Stimulated activated naive CD4-positive, alpha-beta T cell treated with Interleukin-2 at 50 U/mL for 16 hours (primary cell): ENCODE results near the gene MAGI1.
"Not testable (repeated sequence)": the region's sequence is repeated elsewhere in the genome, so short reads cannot be mapped to it uniquely, and the experiment has no call there.

Experiments used
- DNase-seq: peaks from one replicate; lab custom pipeline; 2025; lab: John Stamatoyannopoulos, UW

MAGI1 gene

DNA sequence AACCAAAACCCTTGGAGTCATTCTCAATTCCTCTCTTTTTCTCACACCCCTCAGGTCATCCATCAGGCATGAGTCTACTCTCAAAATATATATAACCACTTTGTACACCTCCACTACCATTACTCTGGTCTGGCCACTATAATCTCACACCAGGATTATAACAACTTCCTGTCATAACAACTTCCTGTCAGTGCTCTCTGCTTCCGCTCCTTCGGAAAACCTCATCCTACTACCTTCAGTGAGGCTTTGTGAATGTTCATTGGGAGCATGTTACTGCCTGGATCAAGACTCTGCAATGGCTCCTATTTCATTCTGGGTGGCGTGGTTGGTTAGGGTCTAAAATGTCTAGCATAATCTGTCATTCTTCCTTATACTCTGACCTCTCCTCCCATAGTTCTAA lies 447.4 kb downstream of the MAGI1 start:
- no peak for DNase-seq

DNA sequence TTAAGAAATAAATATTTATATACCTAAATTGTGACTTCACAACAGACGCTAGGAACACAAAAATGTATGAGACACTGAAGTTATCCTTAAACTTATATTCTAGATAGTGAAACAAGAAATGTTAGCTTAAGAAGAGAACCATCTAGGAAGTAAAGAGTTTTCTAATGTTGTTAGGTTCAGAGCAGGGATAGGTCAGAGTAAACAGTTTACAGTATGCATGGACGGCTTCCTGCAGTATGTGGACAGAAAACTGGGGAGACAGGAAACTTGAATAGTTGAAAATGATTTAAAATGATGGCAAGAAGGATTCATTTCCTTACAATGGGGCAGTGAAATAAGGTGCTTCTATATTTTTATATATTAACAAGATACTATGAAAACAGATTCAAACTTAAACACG lies 449.8 kb downstream of the MAGI1 start:
- no peak for DNase-seq

DNA sequence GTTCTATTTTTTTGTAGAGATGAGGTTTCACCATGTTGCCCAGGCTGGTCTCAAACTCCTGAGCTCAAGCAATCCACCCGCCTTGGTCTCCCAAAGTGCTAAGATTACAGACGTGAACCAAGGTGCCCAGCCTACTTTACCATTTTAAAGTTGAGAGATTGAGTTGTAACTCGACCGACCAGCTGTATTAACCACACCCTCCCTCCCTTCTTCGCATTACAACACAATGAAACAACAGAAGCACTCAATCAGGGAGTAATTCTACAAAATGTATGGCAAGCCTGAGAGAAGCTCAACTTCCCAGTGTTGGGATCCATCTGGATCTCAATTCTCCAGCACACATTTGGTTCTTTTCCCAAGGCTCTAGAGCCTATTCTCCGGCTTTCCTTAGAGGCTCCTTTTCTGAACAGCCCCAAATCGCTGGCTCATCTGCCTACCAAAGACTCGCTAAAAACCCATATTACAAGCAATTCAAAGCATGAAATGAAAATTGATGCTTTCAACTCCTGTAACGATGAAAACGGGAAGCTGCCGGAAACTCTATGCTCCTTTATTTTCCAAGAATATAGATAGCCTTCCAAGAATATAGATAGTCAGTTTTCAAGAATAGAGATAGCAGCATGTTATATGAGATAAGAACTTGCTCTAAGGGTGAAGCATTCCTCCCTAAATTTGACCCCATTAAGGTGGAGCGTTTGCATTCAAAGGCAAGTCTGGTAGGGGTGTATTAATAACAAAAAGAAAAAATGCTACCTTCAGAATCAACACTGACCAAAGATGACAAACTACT lies 450.9 kb downstream of the MAGI1 start:
- no peak for DNase-seq

DNA sequence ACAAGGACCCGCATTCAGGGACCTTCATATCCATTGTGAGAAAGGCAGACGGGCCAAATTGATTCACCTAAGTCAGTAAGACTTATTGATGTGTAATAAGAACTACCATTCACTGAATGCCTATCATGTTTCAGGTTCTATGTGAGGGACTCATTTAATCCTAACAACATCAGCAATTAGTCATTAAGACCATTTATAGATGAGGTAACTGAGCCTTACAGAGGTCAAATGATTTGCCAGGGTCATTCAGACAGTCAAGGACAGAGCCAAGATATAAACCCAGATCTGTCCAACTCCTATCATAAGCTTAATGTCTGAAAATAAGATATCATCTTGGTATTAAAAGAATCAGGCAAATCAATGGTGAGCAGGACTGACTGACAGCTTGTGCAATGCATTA lies 453.8 kb downstream of the MAGI1 start:
- no peak for DNase-seq

DNA sequence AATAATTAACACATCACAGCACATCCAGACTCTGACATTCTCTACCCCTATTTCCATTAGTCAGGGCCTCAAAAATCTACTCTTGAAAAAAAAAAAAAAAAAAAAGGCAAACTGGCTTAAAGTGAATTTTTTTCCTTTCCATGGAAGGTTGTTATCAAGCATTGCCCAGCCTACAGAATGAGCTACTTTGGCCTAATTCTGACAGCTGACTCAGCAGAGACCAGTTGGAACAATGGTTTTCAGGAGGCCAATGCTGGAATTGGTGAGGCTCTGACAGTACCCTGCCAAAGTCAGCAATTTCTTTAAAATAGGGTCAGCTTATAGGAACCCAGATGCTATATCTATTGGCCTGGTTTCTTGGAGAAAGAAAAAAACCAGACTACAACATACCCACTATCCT lies 454.7 kb downstream of the MAGI1 start:
- no peak for DNase-seq

DNA sequence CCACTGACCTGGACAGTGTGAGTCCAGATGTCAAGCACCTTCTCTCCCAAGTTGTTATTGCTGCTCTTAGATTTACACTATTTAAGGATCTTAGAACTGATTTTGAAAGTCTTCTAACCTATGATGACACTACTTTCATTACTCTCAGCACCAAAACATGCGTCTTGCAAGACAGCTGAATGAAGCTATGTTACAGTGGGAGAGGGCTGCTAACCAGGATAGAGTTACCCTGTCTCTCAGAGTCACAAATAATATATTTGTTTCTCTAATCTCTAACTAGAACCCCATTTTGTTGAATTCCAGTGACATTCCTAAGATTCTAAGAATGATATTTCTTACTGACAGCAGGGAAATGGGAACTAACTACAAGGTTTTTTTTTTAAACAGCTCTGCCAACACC lies 455.5 kb downstream of the MAGI1 start:
- no peak for DNase-seq

DNA sequence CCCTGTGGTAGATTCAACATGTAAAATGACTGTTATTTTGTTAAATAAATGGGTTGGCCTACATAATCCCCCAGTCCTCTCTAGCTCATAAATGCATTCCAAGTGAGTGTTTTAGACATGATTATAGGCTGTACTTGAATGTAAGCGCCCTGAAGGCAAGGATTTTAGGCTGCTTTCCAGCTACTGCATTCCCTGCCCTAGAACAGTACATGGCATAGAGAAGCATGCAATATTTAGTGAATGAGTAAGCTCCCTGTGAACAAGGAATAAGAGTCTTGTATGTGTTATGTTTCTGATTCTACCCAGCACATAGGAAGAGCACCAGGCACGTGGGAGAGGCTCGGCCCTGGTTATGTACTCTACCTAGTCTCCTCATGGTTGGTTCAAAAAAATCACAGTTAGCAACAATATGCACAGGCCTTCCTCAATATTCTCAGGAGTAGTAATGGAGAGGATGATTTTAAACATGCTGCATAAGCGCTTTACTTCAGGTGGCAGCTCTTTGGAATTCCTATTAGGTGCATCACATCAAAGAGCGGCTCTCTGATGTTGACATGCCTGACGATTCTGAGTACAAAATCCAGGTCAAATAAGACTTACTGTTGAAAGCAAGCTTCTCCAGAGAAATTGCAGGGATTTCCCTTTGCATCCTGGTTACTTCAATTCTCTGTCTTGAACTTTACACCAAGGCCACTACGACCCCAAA lies 456.6 kb downstream of the MAGI1 start:
- DNase-seq = no peak

DNA sequence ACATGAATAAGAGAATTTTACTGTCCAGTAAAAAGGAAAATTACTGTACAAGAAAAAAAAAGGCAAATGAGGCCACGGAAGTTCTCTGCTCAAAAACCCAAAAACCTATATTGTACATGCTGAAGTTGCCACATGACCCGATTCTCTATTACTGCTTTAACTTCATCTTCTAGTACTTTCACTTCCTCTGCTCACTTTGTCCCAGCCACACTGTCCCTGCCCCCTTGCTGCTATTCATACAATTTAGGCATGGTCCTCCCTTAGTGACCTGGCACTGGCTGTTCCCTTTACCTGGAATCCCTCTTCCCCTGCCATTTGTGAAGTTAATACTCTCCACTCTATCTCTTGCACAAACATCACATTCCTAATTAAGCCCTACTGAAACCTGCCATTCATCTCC lies 457.4 kb downstream of the MAGI1 start:
- no peak for DNase-seq

DNA sequence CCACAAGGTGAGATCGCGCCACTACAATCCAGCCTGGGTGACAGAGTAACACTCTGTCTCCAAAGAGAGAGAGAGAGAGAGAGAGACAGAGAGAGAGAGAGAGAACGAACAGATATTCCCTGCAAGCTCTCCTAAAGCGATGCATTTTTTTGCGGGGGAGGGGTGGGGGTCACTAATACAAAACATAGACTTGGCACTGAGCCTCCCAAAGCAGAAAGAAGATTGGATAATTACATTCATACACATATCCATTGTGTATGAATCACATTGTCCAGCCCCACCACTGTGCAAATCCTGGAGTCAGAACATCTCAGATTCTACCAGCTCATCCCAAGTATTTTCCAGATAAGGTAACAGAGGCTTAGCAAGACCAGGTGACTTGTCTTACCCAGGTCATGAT lies 459.9 kb downstream of the MAGI1 start:
- no peak for DNase-seq

DNA sequence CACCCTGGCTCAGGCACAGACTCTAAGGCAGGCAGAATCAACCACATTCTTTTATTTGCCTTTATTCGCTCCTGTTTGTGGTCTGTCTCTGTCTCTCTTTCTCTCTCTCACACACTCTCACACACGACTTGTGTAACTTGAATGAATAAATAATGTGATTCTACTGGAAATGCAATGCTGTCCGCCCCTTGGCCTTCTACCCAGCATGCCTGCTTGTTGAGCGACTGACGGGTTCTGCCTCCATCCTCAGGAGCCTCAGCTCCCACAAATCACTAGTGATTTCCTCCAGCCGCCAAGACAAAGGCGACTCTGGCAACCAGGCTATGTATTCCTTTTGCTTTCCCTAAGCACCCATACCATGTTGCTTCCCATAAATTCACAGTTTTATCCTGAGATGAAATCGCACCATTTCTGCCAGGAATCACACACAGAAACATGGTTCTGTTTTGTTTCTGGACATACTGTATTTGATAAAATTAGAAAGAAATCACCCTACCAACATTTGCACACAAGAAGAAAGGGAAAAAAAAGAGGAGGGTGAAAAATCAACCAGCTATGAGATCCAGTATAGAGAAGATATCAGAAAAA lies 460.8 kb downstream of the MAGI1 start:
- DNase-seq = no peak

DNA sequence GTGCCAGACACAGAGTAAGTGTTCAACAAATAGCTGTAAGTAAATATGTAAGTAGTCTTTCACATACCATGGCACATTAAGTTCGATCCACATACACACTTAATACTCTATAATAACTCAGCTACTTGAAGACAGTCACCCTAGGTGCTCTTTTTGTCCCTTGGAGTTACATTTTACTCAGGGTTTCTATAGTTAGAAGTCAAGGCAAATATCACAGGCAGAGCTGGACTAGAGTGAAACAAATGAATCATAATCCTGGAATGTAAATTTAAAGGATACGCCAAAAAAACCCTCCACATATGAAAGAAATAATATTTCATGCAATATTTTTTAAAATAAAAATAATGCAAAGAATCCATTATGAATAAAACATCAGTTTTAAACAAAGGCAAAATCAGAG lies 461.8 kb downstream of the MAGI1 start:
- no peak for DNase-seq

DNA sequence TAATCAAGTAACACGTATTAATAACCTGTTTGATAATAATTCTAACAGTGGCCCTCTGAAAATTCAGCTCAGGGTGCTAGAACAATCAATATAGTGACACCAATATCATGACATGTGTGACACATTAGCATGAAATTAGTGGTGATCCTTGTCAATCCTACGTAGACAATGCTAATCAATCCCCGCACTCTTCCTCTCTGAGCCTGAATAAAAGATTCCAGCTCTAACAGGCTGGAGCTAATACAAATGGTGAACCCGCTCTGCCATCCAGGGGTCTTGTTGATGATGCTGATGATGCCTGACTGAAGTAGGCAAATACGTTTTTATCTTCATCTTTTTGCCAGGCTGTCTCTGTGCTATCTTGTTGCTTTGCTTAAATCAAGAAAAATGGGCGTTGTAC lies 462.5 kb downstream of the MAGI1 start:
- DNase-seq = no peak

DNA sequence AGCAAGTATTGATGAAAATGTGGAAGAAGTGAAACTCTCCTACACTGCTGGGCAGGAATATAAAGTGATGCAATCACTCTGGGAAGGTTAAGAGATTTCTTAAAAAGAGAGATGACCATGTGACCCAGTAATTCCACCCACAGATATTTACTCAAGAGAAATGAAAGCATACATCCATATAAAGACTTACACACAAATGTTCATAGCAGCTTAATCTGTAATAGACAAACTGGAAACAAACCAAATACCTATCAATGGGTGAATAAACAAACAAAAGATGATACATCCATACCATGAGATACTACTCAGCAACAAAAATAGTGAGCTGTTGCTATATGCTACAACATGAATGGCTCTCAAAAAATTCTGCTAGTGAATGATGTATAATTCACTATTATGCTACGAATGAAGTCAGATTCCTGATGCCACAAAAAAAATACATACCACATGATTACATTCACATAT lies 463.3 kb downstream of the MAGI1 start:
- no peak for DNase-seq

DNA sequence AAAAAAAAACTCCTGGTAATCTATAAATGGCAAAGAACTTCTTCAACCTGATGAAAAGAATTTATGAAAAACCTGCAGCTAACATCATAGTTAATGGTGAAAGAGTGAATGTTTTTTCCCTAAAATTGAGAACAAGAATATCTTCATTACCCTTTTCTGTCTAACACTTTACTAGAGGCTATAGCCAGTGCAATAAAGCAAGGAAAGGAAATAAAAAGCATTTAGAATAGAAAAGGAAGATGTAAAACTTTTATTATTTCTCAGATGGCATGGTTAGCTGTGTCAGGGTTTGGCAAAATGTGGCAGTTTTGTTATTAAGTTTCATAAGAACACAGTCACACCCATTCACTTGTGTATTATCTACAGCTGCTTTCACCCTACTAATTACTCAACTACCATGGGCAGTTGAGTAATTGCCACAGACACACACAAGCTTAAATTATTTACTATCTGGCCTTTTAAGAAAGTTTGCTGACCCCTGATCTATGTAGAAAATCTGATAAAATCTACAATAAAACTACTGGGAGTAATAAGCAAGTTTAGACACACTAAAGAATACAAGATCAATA lies 465.1 kb downstream of the MAGI1 start:
- DNase-seq = no peak

DNA sequence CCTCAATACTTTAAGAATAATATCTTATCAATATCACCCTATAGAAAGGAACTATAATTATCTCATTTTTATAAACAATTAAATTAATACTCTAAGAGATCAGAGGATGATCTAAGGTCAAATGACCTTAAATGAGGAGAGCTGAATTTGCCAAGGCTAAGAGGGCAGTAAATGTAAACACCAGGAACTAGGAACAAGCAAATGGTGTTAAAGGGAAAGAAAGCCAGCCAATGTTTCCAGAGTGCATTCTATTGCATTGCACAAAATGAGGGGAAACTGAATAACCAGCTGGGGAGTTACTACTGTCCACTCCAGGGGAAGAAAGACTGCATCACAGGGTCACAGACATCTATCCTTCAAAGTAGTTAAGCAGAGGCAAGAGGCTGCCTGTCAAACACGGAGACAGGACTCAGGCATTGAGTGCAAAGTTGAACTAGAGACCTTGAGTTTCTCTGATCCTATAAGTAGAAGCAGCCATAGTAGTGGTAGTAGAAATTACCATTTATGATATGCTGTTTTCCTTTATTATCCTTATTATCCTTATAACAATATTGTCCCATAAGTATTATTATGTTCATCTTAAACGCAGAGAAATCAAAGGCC lies 466.4 kb downstream of the MAGI1 start:
- no peak for DNase-seq

DNA sequence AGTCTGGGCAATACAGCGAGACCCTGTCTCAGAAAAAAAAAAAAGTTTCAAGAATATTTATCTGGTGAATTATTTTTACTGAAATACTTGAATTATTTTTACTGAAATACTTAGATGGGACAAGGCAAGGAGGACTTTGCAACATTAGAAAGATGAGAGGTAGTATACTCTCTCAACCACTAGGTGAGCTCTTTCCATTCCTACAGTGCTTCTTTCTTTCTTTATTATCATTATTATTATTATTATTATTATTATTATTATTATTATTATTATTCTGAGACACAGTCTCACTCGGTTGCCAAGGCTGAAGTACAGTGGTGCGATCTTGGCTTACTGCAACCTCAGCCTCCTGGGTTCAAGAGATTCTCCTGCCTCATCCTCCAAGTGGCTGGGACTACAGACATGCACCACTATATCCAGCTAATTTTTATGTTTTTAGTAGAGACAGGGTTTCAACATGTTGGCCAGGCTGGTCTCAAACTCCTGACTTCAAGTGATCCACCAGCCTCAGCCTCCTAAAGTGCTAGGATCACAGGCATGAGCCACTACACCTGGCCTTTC lies 468.8 kb downstream of the MAGI1 start:
- no peak for DNase-seq

DNA sequence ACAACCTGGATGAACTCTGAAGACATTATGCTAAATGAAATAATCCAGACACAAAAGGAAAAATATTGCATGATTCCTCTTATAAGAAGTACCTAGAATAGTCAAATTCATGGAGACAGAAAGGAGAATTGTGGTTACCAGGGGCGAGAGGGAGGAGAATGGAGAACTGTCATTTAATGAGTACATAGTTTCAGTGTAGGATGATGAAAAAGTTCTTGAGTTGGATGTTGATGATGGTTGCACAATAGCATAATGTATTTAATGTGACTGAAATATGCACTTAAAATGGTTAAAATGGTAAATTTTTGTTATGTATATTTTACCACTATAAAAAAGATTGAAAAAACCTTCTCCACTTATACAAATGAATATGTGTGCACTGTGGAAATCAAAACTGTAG lies 469.6 kb downstream of the MAGI1 start:
- no peak for DNase-seq

DNA sequence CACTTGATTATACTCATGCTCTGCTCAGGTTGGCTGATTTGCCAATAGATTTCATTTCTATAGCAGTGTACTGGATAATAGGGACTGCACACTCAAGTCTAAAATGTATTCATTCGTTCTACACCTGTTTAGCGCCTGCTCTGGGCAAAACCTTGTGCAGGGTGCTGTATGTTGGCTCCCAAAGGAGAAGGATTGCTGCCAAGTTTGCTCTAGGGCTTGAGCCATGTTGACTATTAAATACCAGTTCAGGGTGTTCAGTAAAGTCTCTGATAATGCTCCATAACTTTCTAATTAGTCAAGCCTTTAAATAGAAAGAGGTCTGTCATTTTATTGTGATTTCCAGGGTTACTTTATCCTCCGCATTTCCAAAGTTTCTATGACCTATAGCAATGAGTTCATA lies 470.2 kb downstream of the MAGI1 start:
- DNase-seq = no peak

DNA sequence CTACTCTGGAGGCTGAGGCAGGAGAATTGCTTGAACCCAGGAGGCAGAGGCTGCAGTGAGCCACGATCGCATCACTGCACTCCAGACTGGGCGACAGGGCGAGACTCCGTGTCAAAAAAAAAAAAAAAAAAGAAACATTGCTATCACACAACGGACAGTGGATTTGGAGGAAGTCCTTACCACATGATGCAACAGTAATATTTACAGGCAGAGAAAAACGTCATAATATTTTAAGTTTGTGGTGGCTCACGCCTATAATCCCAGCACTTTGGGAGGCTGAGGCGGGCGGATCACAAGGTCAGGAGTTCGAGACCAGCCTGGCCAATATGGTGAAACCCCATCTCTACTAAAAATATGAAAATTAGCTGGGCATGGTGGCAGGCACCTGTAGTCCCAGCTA lies 473.0 kb downstream of the MAGI1 start:
- DNase-seq = not testable (repeated sequence)

DNA sequence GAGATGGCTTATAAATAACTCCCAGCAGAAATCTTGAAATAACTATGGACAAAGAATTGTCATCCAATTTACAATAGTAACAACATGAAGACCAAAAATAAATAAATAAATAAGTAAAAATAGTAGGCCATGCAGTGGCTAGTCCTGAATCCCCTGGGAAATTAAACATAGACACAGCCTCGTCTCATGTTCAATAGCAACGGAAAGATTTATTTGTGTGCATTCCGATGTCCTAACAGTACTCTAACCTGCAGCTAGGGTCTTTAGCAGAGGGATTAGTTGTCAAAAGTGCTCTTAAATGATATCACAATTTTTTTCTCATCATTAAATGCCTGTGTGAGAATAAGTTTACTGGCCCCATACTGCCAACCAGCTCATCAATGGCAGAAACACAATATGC lies 474.2 kb downstream of the MAGI1 start:
- no peak for DNase-seq

DNA sequence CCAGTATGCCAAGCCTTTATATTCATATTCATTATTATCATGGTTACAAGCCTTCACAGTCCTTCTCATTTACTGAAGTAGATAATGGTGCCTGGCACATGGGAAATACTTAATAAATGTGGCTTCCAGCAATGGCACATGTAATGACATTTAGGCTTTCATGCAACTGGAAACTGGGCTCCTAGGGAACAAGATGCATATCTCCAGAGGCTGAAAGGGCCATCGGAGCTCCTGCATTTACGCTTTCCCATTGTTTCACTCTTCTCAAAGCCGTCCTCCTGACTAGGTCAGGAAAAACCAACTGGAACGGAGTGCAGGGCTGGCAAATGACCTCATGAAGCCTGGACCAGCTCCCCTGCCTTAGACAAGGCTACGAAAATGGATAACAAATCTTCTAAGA lies 474.9 kb downstream of the MAGI1 start:
- no peak for DNase-seq

DNA sequence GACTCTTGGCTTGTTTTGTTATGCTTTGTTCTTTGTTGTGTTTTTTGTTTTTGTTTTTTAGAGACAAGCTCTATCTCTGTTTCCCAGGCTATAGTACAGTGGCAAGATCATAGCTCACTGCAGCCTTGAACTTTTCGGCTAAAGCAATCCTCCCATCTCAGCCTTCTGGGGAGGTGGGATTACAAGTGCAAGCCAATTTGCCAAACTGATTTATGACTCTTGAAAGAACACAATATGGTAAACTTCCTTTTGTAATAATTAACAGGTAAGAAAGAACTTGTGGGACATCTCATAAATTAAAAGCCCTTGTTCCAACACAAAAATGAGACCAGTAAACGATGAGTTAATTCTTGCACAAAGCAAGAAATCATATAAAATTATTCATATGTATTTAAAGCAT lies 476.3 kb downstream of the MAGI1 start:
- no peak for DNase-seq
